H1 (cell line): Measurements from ENCODE around the gene ABCC2. TPM values are rescaled to one million over a fixed set of nuclear protein-coding genes. Genes with fewer than 3 reads are reported as not detected.

ENCODE experiments used
- CTCF ChIA-PET: fragments of 300-600 bp; sonication (Branson Sonifier 250); formaldehyde crosslinking; loops from one replicate; lab custom pipeline; 2021; ENCODE audit not compliant: partially characterized antibody; lab: Charles Lee
- POLR2A ChIA-PET: fragments of 300-600 bp; sonication (Branson Sonifier 250); formaldehyde crosslinking; loops from one replicate; lab custom pipeline; 2021; ENCODE audit warnings: inconsistent platforms; ENCODE audit not compliant: partially characterized antibody; lab: Charles Lee
- DNase-seq, 2 experiments: peaks; one replicate each; pipeline versions ENCODE4 v3.0.0 to v3.0.0-alpha.2; 2010 to 2022; ENCODE audit warnings: low spot score in 2 of 2, low read depth in 1 of 2, mixed read lengths in 1 of 2
- FAIRE-seq: peaks from 2 replicates; lab custom pipeline; 2011; peaks lifted over from hg19 to GRCh38; lab: Jason Lieb, UNC
- H2AFZ ChIP-seq: 2 replicates; pipeline ENCODE4 v1.8.1; 2012; ENCODE audit warnings: low read length, inconsistent platforms
- H2AK5ac ChIP-seq: 2 replicates; pipeline ENCODE4 v1.6.1; 2013; ENCODE audit warnings: low read depth, low read length
- H2BK120ac ChIP-seq: replicated peaks from 2 replicates; pipeline ENCODE3; 2013; ENCODE audit warnings: low read depth, low read length, inconsistent platforms
- H2BK12ac ChIP-seq: 2 replicates; pipeline ENCODE4 v1.6.1; 2013; ENCODE audit warnings: low read depth, low read length
- H2BK15ac ChIP-seq: 2 replicates; pipeline ENCODE4 v1.6.1; 2013; ENCODE audit warnings: low read length
- H2BK20ac ChIP-seq: 2 replicates; pipeline ENCODE4 v1.6.1; 2013; ENCODE audit warnings: low read length
- H2BK5ac ChIP-seq: 2 replicates; pipeline ENCODE4 v1.6.1; 2013; ENCODE audit warnings: low read depth, low read length
- H3K14ac ChIP-seq: 2 replicates; pipeline ENCODE4 v1.6.1; 2013; ENCODE audit warnings: inconsistent platforms; ENCODE audit not compliant: insufficient read length
- H3K18ac ChIP-seq: 2 replicates; pipeline ENCODE4 v1.6.1; 2013; ENCODE audit warnings: low read length; ENCODE audit errors: extremely low read depth
- H3K23ac ChIP-seq: 2 replicates; pipeline ENCODE4 v1.6.1; 2013; ENCODE audit warnings: inconsistent platforms; ENCODE audit not compliant: insufficient read length
- H3K23me2 ChIP-seq: 2 replicates; pipeline ENCODE4 v1.6.1; 2013; ENCODE audit warnings: low read depth, low read length
- H3K27ac ChIP-seq: 2 replicates; pipeline ENCODE4 v1.6.1; 2011; ENCODE audit warnings: low read depth, low read length, inconsistent platforms
- H3K27me3 ChIP-seq, 4 experiments: replicated peaks in 1 of 4; 1 replicate in 1 of 4; 2 replicates in 3 of 4; pipeline versions ENCODE4 v1.6.1 to v1.8.1; 2011 to 2013; ENCODE audit warnings: low read length in 3 of 4, mild to moderate bottlenecking in 3 of 4, inconsistent platforms in 2 of 4, mixed read lengths in 2 of 4, moderate library complexity in 1 of 4; ENCODE audit not compliant: control insufficient read depth in 3 of 4, insufficient read depth in 3 of 4; ENCODE audit errors: extremely low read depth in 1 of 4
- H3K36me3 ChIP-seq, 4 experiments: 2 replicates each; pipeline versions ENCODE4 v1.6.1 to v1.8.1; 2011 to 2013; ENCODE audit warnings: mild to moderate bottlenecking in 4 of 4, low read length in 3 of 4, moderate library complexity in 2 of 4, control low read depth in 1 of 4, inconsistent platforms in 1 of 4; ENCODE audit not compliant: insufficient read depth in 4 of 4, control insufficient read depth in 2 of 4
- H3K4ac ChIP-seq: replicated peaks from 2 replicates; pipeline ENCODE3; 2013; ENCODE audit warnings: low read length, low read depth, mixed read lengths, inconsistent platforms; ENCODE audit not compliant: insufficient read length
- H3K4me1 ChIP-seq, 4 experiments: replicated peaks in 1 of 4; 1 replicate in 1 of 4; 2 replicates in 3 of 4; pipeline versions ENCODE4 v1.6.1 to v1.8.1; 2011 to 2013; ENCODE audit warnings: low read length in 3 of 4, inconsistent platforms in 2 of 4, mixed read lengths in 1 of 4; ENCODE audit not compliant: insufficient read depth in 4 of 4, control insufficient read depth in 3 of 4
- H3K4me2 ChIP-seq, 2 experiments: 2 replicates each; pipeline versions ENCODE4 v1.6.1 to v1.8.1; 2011 to 2013; ENCODE audit warnings: low read depth in 2 of 2, low read length in 2 of 2, control low read depth in 1 of 2, inconsistent platforms in 1 of 2, mild to moderate bottlenecking in 1 of 2; ENCODE audit not compliant: insufficient read depth in 1 of 2
- H3K4me3 ChIP-seq, 4 experiments: fragments of 200-600, 300-600 bp in 1 of 4; sonication (generic), shearing (Covaris generic), sonication (Bioruptor Twin) in 1 of 4; 2 replicates each; pipeline versions ENCODE4 v1.5.1 to v1.8.1; 2011 to 2016; ENCODE audit warnings: low read length in 4 of 4, low read depth in 3 of 4, control low read depth in 2 of 4, inconsistent platforms in 2 of 4, mild to moderate bottlenecking in 2 of 4, mixed read lengths in 1 of 4, moderate library complexity in 1 of 4; ENCODE audit not compliant: insufficient read depth in 2 of 4; ENCODE audit errors: extremely low read depth in 1 of 4
- H3K56ac ChIP-seq: replicated peaks from 2 replicates; pipeline ENCODE3; 2013; ENCODE audit warnings: low read depth, mild to moderate bottlenecking, mixed read lengths, low read length, inconsistent platforms; ENCODE audit not compliant: insufficient read length
- H3K79me1 ChIP-seq: 2 replicates; pipeline ENCODE4 v1.6.1; 2013; ENCODE audit warnings: low read depth, low read length, control low read depth
- H3K79me2 ChIP-seq, 2 experiments: 2 replicates each; pipeline versions ENCODE4 v1.6.1 to v1.8.1; 2012 to 2013; ENCODE audit warnings: low read length in 2 of 2, mild to moderate bottlenecking in 2 of 2, inconsistent platforms in 1 of 2; ENCODE audit not compliant: insufficient read depth in 2 of 2, control insufficient read depth in 1 of 2
- H3K9ac ChIP-seq, 4 experiments: replicated peaks in 1 of 4; 1 replicate in 1 of 4; 2 replicates in 3 of 4; pipeline versions ENCODE4 v1.6.1 to v1.8.1; 2011 to 2013; ENCODE audit warnings: low read depth in 3 of 4, low read length in 3 of 4, control low read depth in 2 of 4, mild to moderate bottlenecking in 2 of 4, moderate library complexity in 2 of 4, inconsistent platforms in 1 of 4; ENCODE audit errors: extremely low read depth in 1 of 4
- H3K9me3 ChIP-seq, 2 experiments: 2 replicates each; pipeline versions ENCODE4 v1.6.1 to v1.8.1; 2012 to 2013; ENCODE audit warnings: mild to moderate bottlenecking in 2 of 2, moderate library complexity in 2 of 2, control low read depth in 1 of 2, inconsistent platforms in 1 of 2, low read depth in 1 of 2, low read length in 1 of 2, mixed read lengths in 1 of 2; ENCODE audit not compliant: insufficient read depth in 2 of 2
- H4K20me1 ChIP-seq, 2 experiments: replicated peaks in 1 of 2; 2 replicates each; pipeline versions ENCODE3 to v1.8.1; 2011 to 2013; ENCODE audit warnings: inconsistent platforms in 2 of 2, low read length in 2 of 2, mild to moderate bottlenecking in 1 of 2; ENCODE audit not compliant: insufficient read depth in 2 of 2, control insufficient read depth in 1 of 2
- H4K5ac ChIP-seq: 2 replicates; pipeline ENCODE4 v1.6.1; 2013; ENCODE audit warnings: low read length, low read depth, mixed read lengths, inconsistent platforms; ENCODE audit not compliant: insufficient read length
- H4K8ac ChIP-seq: 2 replicates; pipeline ENCODE4 v1.8.0; 2013; ENCODE audit warnings: mild to moderate bottlenecking, moderate library complexity, low read length, inconsistent platforms; ENCODE audit not compliant: insufficient read depth; ENCODE audit errors: extremely low read depth
- H4K91ac ChIP-seq: replicated peaks from 2 replicates; pipeline ENCODE3; 2013; ENCODE audit warnings: low read length, mixed read lengths, inconsistent platforms; ENCODE audit not compliant: insufficient read length
- ASH2L ChIP-seq: fragments of 200-600, 300-600 bp; sonication (generic); IDR thresholded peaks from one replicate; pipeline ENCODE4 v1.7.1; 2017; ENCODE audit warnings: low read length
- CHD1 ChIP-seq: IDR thresholded peaks from 2 replicates; pipeline ENCODE4 v1.6.1; 2012; ENCODE audit warnings: low read depth, low read length, improper control_type of control experiment
- EGR1 ChIP-seq: IDR thresholded peaks from 2 replicates; pipeline ENCODE4 v1.6.1; 2011; ENCODE audit warnings: low read depth, low read length, borderline replicate concordance
- NRF1 ChIP-seq: IDR thresholded peaks from 2 replicates; pipeline ENCODE4 v1.6.1; 2011; ENCODE audit warnings: mild to moderate bottlenecking, low read depth, low read length, improper control_type of control experiment
- SIRT6 ChIP-seq: IDR thresholded peaks from one replicate; pipeline ENCODE4 v1.7.1; 2012; ENCODE audit warnings: low read length, inconsistent platforms
- TBP ChIP-seq: IDR thresholded peaks from 2 replicates; pipeline ENCODE4 v1.6.1; 2011; ENCODE audit warnings: low read depth, low read length, improper control_type of control experiment
- USF2 ChIP-seq: IDR thresholded peaks from 2 replicates; pipeline ENCODE4 v1.6.1; 2011; ENCODE audit warnings: low read length, improper control_type of control experiment
- WGBS, 2 experiments: shearing (Covaris generic) in 1 of 2; methylation state at CpG; one replicate each; pipeline versions ENCODE4 v1.1.6 to v1.1.7; 2013 to 2015; ENCODE audit warnings: low lambda C conversion rate in 2 of 2, mixed read lengths in 2 of 2, inconsistent platforms in 1 of 2, low coverage in 1 of 2, missing lambda C conversion rate in 1 of 2; ENCODE audit not compliant: insufficient replicate concordance in 2 of 2, insufficient coverage in 1 of 2, insufficient read length in 1 of 2; ENCODE audit errors: extremely low coverage in 1 of 2, missing lambda C conversion rate in 1 of 2; 5-methylcytosine and 5-hydroxymethylcytosine counted together
- polyA plus RNA-seq, 7 experiments: library from polyadenylated mRNA; depleted of rRNA in 3 of 7; stranded (reverse) in 5 of 7; unstranded in 2 of 7; fragments of >200 nt in 5 of 7; fragments of 200-250 nt in 2 of 7; gene quantifications; 1 replicate in 5 of 7; 2 replicates in 1 of 7; 4 replicates in 1 of 7; pipeline versions ENCODE4 v1.2.1 to v1.2.3, GENCODE V29; 2011 to 2013; ENCODE audit warnings: missing spikeins in 2 of 7, mixed read lengths in 2 of 7
- total RNA-seq: library from RNA; stranded (reverse); fragmentation: NEBNext Ultra II Directional; extraction: Animal tissue kit (Norgen Biotek cat#: 25700); gene quantifications from 2 replicates; pipeline ENCODE4 v1.2.1, GENCODE V29; 2021
- TF ChIP-seq, protein P1 (sequence below): IDR thresholded peaks from 2 replicates; pipeline ENCODE4 v1.6.1; 2012; ENCODE audit warnings: inconsistent platforms

Gene ABCC2
- total and polyA plus RNA-seq, 2 of the 8 experiments (the other 6 are each of a cell fraction or from before 2014, with no cell fraction given), result 0.74 to 1.1 TPM

GRCh38 chr10:99815621-99816020 lies 33.2 kb downstream of the ABCC2 start:
- H2AFZ ChIP-seq, result no peak overlapping the region
- POLR2A ChIA-PET, result no interaction called here
- H3K14ac ChIP-seq, result no peak overlapping the region
- H2BK20ac ChIP-seq, result no peak overlapping the region
- H3K79me2 ChIP-seq, result no peaks in the 10 kb centered on the region
- FAIRE-seq (no peak), DNase-seq (no peak)
- H2BK12ac ChIP-seq, result no peak overlapping the region
- WGBS, 2 experiments, result 92% methylated on average over 1 of the region's 2 CpGs; no CpG with 5 or more reads in 1 of the 2 experiments
- no peak overlapping the region for H3K4me3 ChIP-seq
- H3K27ac ChIP-seq, result no peak overlapping the region
- no peak overlapping the region for H2BK5ac ChIP-seq
- TF ChIP-seq SIRT6, result no peak
- TF ChIP-seq CHD1, result no peak
- no peak for TF ChIP-seq USF2
- no peak for TF ChIP-seq TBP
- TF ChIP-seq EGR1, result no peak
- TF ChIP-seq NRF1, result no peak
- no peak for TF ChIP-seq ASH2L
- TF ChIP-seq, protein P1, sequence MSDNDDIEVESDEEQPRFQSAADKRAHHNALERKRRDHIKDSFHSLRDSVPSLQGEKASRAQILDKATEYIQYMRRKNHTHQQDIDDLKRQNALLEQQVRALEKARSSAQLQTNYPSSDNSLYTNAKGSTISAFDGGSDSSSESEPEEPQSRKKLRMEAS, result no peak
- H3K56ac ChIP-seq, result no peak overlapping the region
- H2AK5ac ChIP-seq, result no peak overlapping the region
- H3K27me3 ChIP-seq, result peaks cover 0 to 1% (median 0%) of the 10 kb centered on the region in 4 experiments; a peak in 1 of 7 replicates
- no peak overlapping the region for H4K91ac ChIP-seq
- H3K79me1 ChIP-seq, result no peaks in the 10 kb centered on the region
- H3K18ac ChIP-seq, result no peak overlapping the region
- H4K20me1 ChIP-seq, result no peaks in the 10 kb centered on the region
- no peaks in the 10 kb centered on the region for H3K36me3 ChIP-seq
- H4K5ac ChIP-seq, result no peak overlapping the region
- no peak overlapping the region for H2BK15ac ChIP-seq
- no peak overlapping the region for H3K4me2 ChIP-seq
- no peak overlapping the region for H4K8ac ChIP-seq
- no peak overlapping the region for H3K23ac ChIP-seq
- H3K4ac ChIP-seq, result no peak overlapping the region
- no peaks in the 10 kb centered on the region for H3K9me3 ChIP-seq
- H2BK120ac ChIP-seq, result no peak overlapping the region
- CTCF ChIA-PET, result interaction anchor here (1.3 kb wide), 1 partner anchor 303 kb away, joined by 4 read pairs; no protein-coding TSS in a partner anchor
- no peak overlapping the region for H3K9ac ChIP-seq
- H3K4me1 ChIP-seq, result no peaks in the 10 kb centered on the region
- no peaks in the 10 kb centered on the region for H3K23me2 ChIP-seq
